GM21447 (cell line): ENCODE measurements around the gene NAB1.

Experiments
- ATAC-seq: cut with Tn5 transposase; IDR thresholded peaks from one replicate; pipeline ENCODE4 v1.9.1; 2021; ENCODE audit not compliant: unreplicated experiment

The NAB1 gene

GRCh38 chr2:190668892-190669291, 20.0 kb downstream of the NAB1 start:
- no peak for ATAC-seq

GRCh38 chr2:190670182-190670946, 21.5 kb downstream of the NAB1 start:
- no peak for ATAC-seq

GRCh38 chr2:190674966-190675650, 26.2 kb downstream of the NAB1 start:
- peak; percentile 50 for ATAC-seq

- no peak for ATAC-seq
Observed at GRCh38 chr2:190677255-190677654, 28.4 kb downstream of the NAB1 start.

GRCh38 chr2:190678444-190679162, 29.7 kb downstream of the NAB1 start:
- peak; percentile 64 for ATAC-seq

GRCh38 chr2:190679391-190679790, 30.5 kb downstream of the NAB1 start:
- ATAC-seq, result no peak

- ATAC-seq, result peak; percentile 46
Observed at GRCh38 chr2:190679813-190680591, 31.1 kb downstream of the NAB1 start.

GRCh38 chr2:190682168-190682567, 33.3 kb downstream of the NAB1 start:
- ATAC-seq, result no peak

GRCh38 chr2:190683802-190684201, 34.9 kb downstream of the NAB1 start:
- no peak for ATAC-seq

- ATAC-seq, result no peak
Observed at GRCh38 chr2:190684931-190685330, 36.0 kb downstream of the NAB1 start.

- no peak for ATAC-seq
Observed at GRCh38 chr2:190685333-190685732, 36.5 kb downstream of the NAB1 start.

- no peak for ATAC-seq
Observed at GRCh38 chr2:190693533-190694232, 44.8 kb downstream of the NAB1 start.

- ATAC-seq, result no peak
Observed at GRCh38 chr2:190694479-190694878, 45.6 kb downstream of the NAB1 start.

GRCh38 chr2:190695739-190696138, 46.9 kb downstream of the NAB1 start:
- peak; percentile 55 for ATAC-seq

- no peak for ATAC-seq
Observed at GRCh38 chr2:190696792-190697398, 48.0 kb downstream of the NAB1 start.

- ATAC-seq, result no peak
Observed at GRCh38 chr2:190697421-190697820, 48.5 kb downstream of the NAB1 start.

- no peak for ATAC-seq
Observed at GRCh38 chr2:190698895-190699294, 50.0 kb downstream of the NAB1 start.

- ATAC-seq, result peak; percentile 61
Observed at GRCh38 chr2:190701586-190701985, 52.7 kb downstream of the NAB1 start.

GRCh38 chr2:190705280-190705679, 56.4 kb downstream of the NAB1 start:
- ATAC-seq, result no peak

GRCh38 chr2:190707726-190708125, 58.8 kb downstream of the NAB1 start:
- no peak for ATAC-seq
